ENCODE data around the gene BAD.
A peak's percentile ranks its signal among the peaks of the same experiment; 100 is the strongest.
"Not testable (repeated sequence)": the region's sequence is repeated elsewhere in the genome, so short reads cannot be mapped to it uniquely, and the experiment has no call there.

The BAD gene

GRCh38 chr11:64316672-64317324, 32.3 kb upstream of the BAD start:
- ChIA-PET POLR2A (interaction anchor here (0.9 to 1.6 kb wide), 7 partner anchors 11 to 109 kb away, joined by 3 to 12 read pairs (median 4); partner anchors contain the start of genes ESRRA and PPP1R14B), CTCF (interaction anchor here (0.9 to 10.4 kb wide), 8 partner anchors 12 to 168 kb away, joined by 3 to 111 read pairs (median 11); partner anchors contain the start of genes CATSPERZ and ESRRA)
- no peak for TF ChIP-seq CTCF (IDR thresholded peaks at IDR 0.05; ENCODE audit: insufficient read depth, low read length, missing control alignments)
- no peak for DNase-seq (ENCODE audit: low read depth, low spot score)
- H3K4me3 ChIP-seq (ENCODE audit: low read depth, low read length), result peak overlapping the region; percentile 96

GRCh38 chr11:64315667-64316526, 31.4 kb upstream of the BAD start:
- peak overlapping the region; percentile 96 for H3K4me3 ChIP-seq (ENCODE audit: low read depth, low read length)
- DNase-seq (ENCODE audit: low read depth, low spot score); POLR2A ChIA-PET: not testable (repeated sequence)
- CTCF ChIA-PET, result interaction anchor here (2.0 to 10.4 kb wide), 4 partner anchors 12 to 38 kb away, joined by 14 to 111 read pairs (median 34); partner anchors contain the start of genes CATSPERZ and ESRRA

GRCh38 chr11:64314805-64315561, 30.5 kb upstream of the BAD start:
- CTCF ChIA-PET, result interaction anchor here (4.2 to 10.4 kb wide), 2 partner anchors 11 to 39 kb away, joined by 48 to 111 read pairs; partner anchors contain the start of genes CATSPERZ and ESRRA
- DNase-seq (ENCODE audit: low read depth, low spot score), result no peak
- POLR2A ChIA-PET, result interaction anchor here (0.8 kb wide), 1 partner anchor 69 kb away, joined by 3 read pairs; no protein-coding TSS in a partner anchor

DNA sequence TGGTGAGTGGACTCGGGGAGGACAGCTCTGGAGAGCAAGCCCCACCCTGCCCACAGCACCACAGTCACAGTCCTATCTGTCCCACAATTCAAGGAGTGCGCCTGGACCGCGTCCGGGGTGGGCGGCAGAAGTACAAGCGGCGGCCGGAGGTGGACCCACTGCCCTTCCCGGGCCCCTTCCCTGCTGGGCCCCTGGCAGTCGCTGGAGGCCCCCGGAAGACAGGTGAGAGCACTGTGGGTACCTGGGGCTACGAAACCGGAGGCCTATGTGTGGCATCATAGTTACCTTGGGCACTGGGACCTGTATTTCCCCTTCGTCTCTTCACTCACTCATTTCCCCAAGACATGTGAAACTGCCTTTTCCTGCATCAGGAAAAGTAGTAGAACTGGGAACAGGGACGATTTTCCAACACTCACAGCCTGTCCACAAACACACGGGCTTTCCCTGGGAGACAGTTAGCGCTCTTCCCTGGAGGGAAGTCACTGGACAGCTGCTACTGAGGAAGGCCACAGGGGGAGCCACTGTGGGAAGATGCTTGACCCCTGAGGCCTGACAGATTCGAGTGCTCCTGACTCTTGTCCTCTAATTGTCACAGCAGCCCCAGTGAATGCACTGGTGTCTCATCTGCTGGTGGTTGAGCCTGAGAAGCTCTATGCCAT, 29.8 kb upstream of the BAD start:
- no peak for TF ChIP-seq CTCF (IDR thresholded peaks at IDR 0.05; ENCODE audit: insufficient read depth, low read length, missing control alignments)
- CTCF ChIA-PET, result interaction anchor here (1.8 to 10.4 kb wide), 2 partner anchors 10 to 41 kb away, joined by 8 to 111 read pairs; partner anchors contain the start of genes CATSPERZ and ESRRA
- DNase-seq (ENCODE audit: low read depth, low spot score), result no peak
- POLR2A ChIA-PET, result interaction anchor here (0.8 kb wide), 1 partner anchor 68 kb away, joined by 3 read pairs; no protein-coding TSS in a partner anchor
- H3K4me3 ChIP-seq (ENCODE audit: low read depth, low read length), result no peak overlapping the region

More at GRCh38 chr11:64314805-64315561, 30.5 kb upstream of the BAD start:
- no peak for TF ChIP-seq CTCF (IDR thresholded peaks at IDR 0.05; ENCODE audit: insufficient read depth, low read length, missing control alignments)
- H3K4me3 ChIP-seq (ENCODE audit: low read depth, low read length), result no peak overlapping the region

DNA sequence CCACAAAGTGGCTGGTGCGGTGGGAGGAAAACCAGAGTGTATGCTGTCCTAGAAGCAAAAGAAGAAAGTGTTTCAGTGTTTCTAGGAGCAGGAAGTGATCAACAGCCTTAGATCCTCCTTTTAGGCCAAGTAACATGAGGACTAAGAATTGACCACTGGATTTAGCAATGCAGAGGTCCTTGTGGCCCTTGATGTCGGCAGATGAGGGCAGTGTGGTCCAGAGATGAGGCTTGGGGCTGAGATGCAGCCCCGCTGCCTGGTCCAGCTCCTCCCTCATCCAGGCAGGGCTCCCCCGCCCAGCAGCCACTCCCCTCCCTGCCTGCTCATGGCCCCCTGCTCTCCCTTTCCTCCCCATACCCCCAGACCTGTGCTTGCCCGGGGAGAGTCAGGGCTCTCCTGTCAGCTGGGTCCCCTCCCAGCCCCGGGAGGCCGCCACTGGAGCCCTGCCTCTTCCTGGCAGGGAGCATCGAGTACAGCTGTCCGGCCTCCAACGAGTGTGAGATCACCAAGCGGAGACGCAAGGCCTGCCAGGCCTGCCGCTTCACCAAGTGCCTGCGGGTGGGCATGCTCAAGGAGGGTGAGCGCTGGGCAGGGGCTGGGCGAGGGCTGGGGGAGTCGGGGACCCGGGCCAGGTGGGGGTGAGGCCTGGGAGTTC, 29.2 kb upstream of the BAD start:
- POLR2A ChIA-PET, result no interaction called here
- CTCF ChIA-PET, result interaction anchor here (1.8 to 10.4 kb wide), 2 partner anchors 9 to 42 kb away, joined by 8 to 111 read pairs; partner anchors contain the start of genes CATSPERZ and ESRRA
- H3K4me3 ChIP-seq (ENCODE audit: low read depth, low read length), result no peak overlapping the region

More for the DNA sequence above, 29.2 kb upstream of the BAD start:
- DNase-seq (ENCODE audit: low read depth, low spot score), result no peak
- TF ChIP-seq CTCF (IDR thresholded peaks at IDR 0.05; ENCODE audit: insufficient read depth, low read length, missing control alignments), result no peak

Measured in AG04449 (cell line).